Neuronal stem cell (in vitro differentiated cells): ENCODE measurements around the gene DIP2B.

ENCODE experiments used
- DNase-seq: peaks from one replicate; pipeline ENCODE4 v3.0.0-alpha.2; 2013; ENCODE audit warnings: low spot score
- H2AFZ ChIP-seq: one replicate; pipeline ENCODE4 v1.6.1; 2013; ENCODE audit warnings: mild to moderate bottlenecking, low read length, inconsistent platforms
- H2AK5ac ChIP-seq: 2 replicates; pipeline ENCODE4 v1.6.1; 2013; ENCODE audit warnings: low read depth, mild to moderate bottlenecking, inconsistent platforms, low read length, moderate library complexity, mixed read lengths
- H2BK120ac ChIP-seq: 2 replicates; pipeline ENCODE4 v1.6.1; 2013; ENCODE audit warnings: low read depth, mild to moderate bottlenecking, inconsistent platforms, low read length, moderate library complexity, mixed read lengths
- H2BK12ac ChIP-seq: one replicate; pipeline ENCODE4 v1.6.1; 2013; ENCODE audit warnings: low read length, inconsistent platforms
- H2BK15ac ChIP-seq: 2 replicates; pipeline ENCODE4 v1.6.1; 2013; ENCODE audit warnings: mild to moderate bottlenecking, low read length, inconsistent platforms, mixed read lengths
- H2BK5ac ChIP-seq: one replicate; pipeline ENCODE4 v1.6.1; 2013; ENCODE audit warnings: inconsistent platforms, mild to moderate bottlenecking, low read length, moderate library complexity
- H3K14ac ChIP-seq: one replicate; pipeline ENCODE4 v1.6.1; 2013; ENCODE audit warnings: low read length, inconsistent platforms
- H3K18ac ChIP-seq: 2 replicates; pipeline ENCODE4 v1.6.1; 2013; ENCODE audit warnings: low read length, inconsistent platforms
- H3K23ac ChIP-seq: 2 replicates; pipeline ENCODE4 v1.6.1; 2013; ENCODE audit warnings: low read depth, mild to moderate bottlenecking, mixed read lengths, low read length, inconsistent platforms; ENCODE audit not compliant: poor library complexity
- H3K27ac ChIP-seq: replicated peaks from 3 replicates; pipeline ENCODE4 v1.5.1; 2013; ENCODE audit warnings: low read length, inconsistent platforms
- H3K27me3 ChIP-seq, 3 experiments: 2 replicates each; pipeline ENCODE4 v1.6.1; 2013; ENCODE audit warnings: low read length in 3 of 3, mild to moderate bottlenecking in 2 of 3, inconsistent platforms in 1 of 3, low read depth in 1 of 3, mixed read lengths in 1 of 3, moderate library complexity in 1 of 3; ENCODE audit not compliant: control insufficient read depth in 3 of 3, insufficient read depth in 3 of 3
- H3K36me3 ChIP-seq, 2 donors: replicated peaks in 1 of 2; 2 replicates each; pipeline ENCODE4 v1.6.1; 2013; ENCODE audit warnings: low read length in 2 of 2; ENCODE audit not compliant: control insufficient read depth in 2 of 2, insufficient read depth in 2 of 2
- H3K4ac ChIP-seq: 2 replicates; pipeline ENCODE4 v1.6.1; 2013; ENCODE audit warnings: inconsistent platforms, mild to moderate bottlenecking, low read length, moderate library complexity
- H3K4me1 ChIP-seq, 2 donors: 1 replicate in 1 of 2; 2 replicates in 1 of 2; pipeline ENCODE4 v1.6.1; 2013; ENCODE audit warnings: low read length in 2 of 2, low read depth in 1 of 2; ENCODE audit not compliant: control insufficient read depth in 2 of 2, insufficient read depth in 1 of 2
- H3K4me2 ChIP-seq: one replicate; pipeline ENCODE4 v1.6.1; 2013; ENCODE audit warnings: mild to moderate bottlenecking, low read length, inconsistent platforms; ENCODE audit not compliant: insufficient read depth, poor library complexity, severe bottlenecking
- H3K4me3 ChIP-seq, 2 donors: 2 replicates each; pipeline ENCODE4 v1.5.1; 2013; ENCODE audit warnings: low read length in 2 of 2, mild to moderate bottlenecking in 2 of 2, inconsistent platforms in 1 of 2, moderate library complexity in 1 of 2
- H3K79me1 ChIP-seq: one replicate; pipeline ENCODE4 v1.6.1; 2013; ENCODE audit warnings: low read depth, mild to moderate bottlenecking, inconsistent platforms, low read length, moderate library complexity
- H3K9ac ChIP-seq: one replicate; pipeline ENCODE4 v1.6.1; 2013; ENCODE audit warnings: mild to moderate bottlenecking, low read depth, low read length, inconsistent platforms; ENCODE audit not compliant: poor library complexity
- H3K9me3 ChIP-seq, 2 donors: replicated peaks in 1 of 2; 2 replicates each; pipeline versions ENCODE3 to v1.6.1; 2013; ENCODE audit warnings: low read length in 2 of 2, mild to moderate bottlenecking in 2 of 2, inconsistent platforms in 1 of 2, low read depth in 1 of 2, mixed read lengths in 1 of 2, moderate library complexity in 1 of 2; ENCODE audit not compliant: control insufficient read depth in 2 of 2, insufficient read depth in 1 of 2
- H4K8ac ChIP-seq: one replicate; pipeline ENCODE4 v1.6.1; 2013; ENCODE audit warnings: low read depth, mild to moderate bottlenecking, inconsistent platforms, low read length, moderate library complexity
- H4K91ac ChIP-seq: one replicate; pipeline ENCODE4 v1.6.1; 2013; ENCODE audit warnings: low read length, low read depth, mild to moderate bottlenecking, inconsistent platforms; ENCODE audit not compliant: poor library complexity
- WGBS, 2 donors: extraction: QIAGEN DNeasy Blood & Tissue Kit; methylation state at CpG; one replicate each; pipeline ENCODE4 v1.1.7; 2013; ENCODE audit warnings: missing lambda C conversion rate in 2 of 2, mixed read lengths in 1 of 2; ENCODE audit not compliant: insufficient read length in 2 of 2, insufficient replicate concordance in 1 of 2; ENCODE audit errors: extremely low coverage in 2 of 2; 5-methylcytosine and 5-hydroxymethylcytosine counted together

The DIP2B gene

GRCh38 chr12:50647031-50647430 is 142.2 kb downstream of the DIP2B start:
- Histone ChIP-seq H3K9ac (no peak overlapping the region), H3K23ac (no peak overlapping the region), H3K36me3 (peaks cover 1 to 9% of the 10 kb centered on the region in 2 donors), H2BK12ac (no peak overlapping the region), H3K4me2 (no peak overlapping the region), H2AFZ (no peak overlapping the region), H3K4ac (no peak overlapping the region), H3K79me1 (no peaks in the 10 kb centered on the region), H2AK5ac (no peak overlapping the region), H2BK120ac (no peak overlapping the region), H2BK5ac (no peak overlapping the region), H3K9me3 (no peaks in the 10 kb centered on the region), H3K4me3 (no peak overlapping the region), H3K14ac (no peak overlapping the region), H3K27ac (peak overlapping the region; percentile 5), H4K8ac (no peak overlapping the region), H3K4me1 (peaks cover 4 to 10% of the 10 kb centered on the region in 2 donors), H3K18ac (no peak overlapping the region), H2BK15ac (no peak overlapping the region), H3K27me3 (no peaks in the 10 kb centered on the region), H4K91ac (no peak overlapping the region)
- no peak for DNase-seq
- WGBS, 2 donors, result no CpG with 5 or more reads among the region's 8 CpGs

GRCh38 chr12:50647479-50647878 is 142.7 kb downstream of the DIP2B start:
- no peak for DNase-seq
- Histone ChIP-seq H3K79me1 (no peaks in the 10 kb centered on the region), H4K8ac (no peak overlapping the region), H3K23ac (no peak overlapping the region), H3K4me3 (no peak overlapping the region), H3K36me3 (peaks cover 1 to 9% of the 10 kb centered on the region in 2 donors), H2AK5ac (no peak overlapping the region), H3K9me3 (no peaks in the 10 kb centered on the region), H4K91ac (no peak overlapping the region), H3K4me2 (no peak overlapping the region), H3K27ac (no peak overlapping the region), H3K4me1 (peaks cover 4 to 8% of the 10 kb centered on the region in 2 donors), H3K27me3 (no peaks in the 10 kb centered on the region), H2BK15ac (no peak overlapping the region), H2BK120ac (no peak overlapping the region), H3K14ac (no peak overlapping the region), H3K4ac (no peak overlapping the region), H3K18ac (no peak overlapping the region), H2AFZ (no peak overlapping the region), H2BK5ac (no peak overlapping the region), H2BK12ac (no peak overlapping the region), H3K9ac (no peak overlapping the region)
- no CpG with 5 or more reads among the region's 2 CpGs for WGBS, 2 donors

GRCh38 chr12:50650285-50650684 is 145.5 kb downstream of the DIP2B start:
- Histone ChIP-seq H3K9me3 (no peaks in the 10 kb centered on the region), H2BK12ac (no peak overlapping the region), H2BK15ac (no peak overlapping the region), H3K4me1 (peaks cover 4 to 8% of the 10 kb centered on the region in 2 donors), H3K4ac (no peak overlapping the region), H3K79me1 (no peaks in the 10 kb centered on the region), H2AK5ac (no peak overlapping the region), H3K4me2 (no peak overlapping the region), H2BK5ac (no peak overlapping the region), H3K27me3 (no peaks in the 10 kb centered on the region), H3K36me3 (no peaks in the 10 kb centered on the region), H3K27ac (no peak overlapping the region), H3K4me3 (no peak overlapping the region), H3K23ac (no peak overlapping the region), H3K18ac (no peak overlapping the region), H4K8ac (no peak overlapping the region), H2AFZ (no peak overlapping the region), H3K9ac (no peak overlapping the region), H4K91ac (no peak overlapping the region), H2BK120ac (no peak overlapping the region), H3K14ac (no peak overlapping the region)
- no CpG with 5 or more reads among the region's 3 CpGs for WGBS, 2 donors
- DNase-seq, result no peak

GRCh38 chr12:50655374-50655921 is 150.7 kb downstream of the DIP2B start:
- no peak for DNase-seq
- Histone ChIP-seq H3K23ac (no peak overlapping the region), H3K4me1 (no peaks in the 10 kb centered on the region), H3K4me2 (no peak overlapping the region), H2BK5ac (no peak overlapping the region), H3K27me3 (no peaks in the 10 kb centered on the region), H3K4me3 (no peak overlapping the region), H3K36me3 (peaks cover 0 to 5% of the 10 kb centered on the region in 2 donors), H3K14ac (no peak overlapping the region), H3K9ac (no peak overlapping the region), H3K79me1 (no peaks in the 10 kb centered on the region), H2BK120ac (no peak overlapping the region), H3K4ac (no peak overlapping the region), H3K27ac (no peak overlapping the region), H2AK5ac (no peak overlapping the region), H3K9me3 (peaks cover 0 to 5% of the 10 kb centered on the region in 2 donors), H2AFZ (no peak overlapping the region), H4K91ac (no peak overlapping the region), H3K18ac (no peak overlapping the region), H2BK12ac (no peak overlapping the region), H4K8ac (no peak overlapping the region), H2BK15ac (no peak overlapping the region)
- WGBS, 2 donors, result no CpG with 5 or more reads among the region's 5 CpGs
